ENCODE data around the gene ASPN. TPM values are rescaled to one million over a fixed set of nuclear protein-coding genes. Genes with fewer than 3 reads are reported as not detected.

The ASPN gene
- total and polyA plus RNA-seq, 2 experiments from 2014 or later: 0.82 TPM; not detected in 1

GRCh38 chr9:92414566-92414965, 67.7 kb downstream of the ASPN start:
- no peaks in the 10 kb centered on the region for H3K9me2 ChIP-seq (ENCODE audit: insufficient read depth)
- Mint-ChIP-seq H3K4me1 (no peaks in the 10 kb centered on the region; the same call in 2 of the 3 replicates), H3K36me3 (ENCODE audit: low read depth) (no peaks in the 10 kb centered on the region), H3K4me3 (no peak overlapping the region), H3K9me3 (no peaks in the 10 kb centered on the region), H3K27me3 (ENCODE audit: insufficient read depth, low read depth, poor library complexity) (no peaks in the 10 kb centered on the region), H3K27ac (no peak overlapping the region)
- H3K4me1 ChIP-seq (ENCODE audit: insufficient read depth): no peaks in the 10 kb centered on the region
- TF ChIP-seq ZNF114 (CRISPR knock-in tag; IDR thresholded peaks at IDR 0.05) (no peak), REST (IDR thresholded peaks at IDR 0.05; ENCODE audit: unreplicated experiment) (no peak), ZNF331 (CRISPR knock-in tag; IDR thresholded peaks at IDR 0.05; ENCODE audit: low read depth) (no peak), POLR2AphosphoS5 (IDR thresholded peaks at IDR 0.05; ENCODE audit: low read depth) (no peak), CTCF (conservative IDR thresholded peaks at IDR 0.05; ENCODE audit: low read depth in 2 of 2) (no peak), STAT1 (IDR thresholded peaks at IDR 0.05; ENCODE audit: unreplicated experiment) (no peak), EZH2phosphoT487 (IDR thresholded peaks at IDR 0.05; ENCODE audit: unreplicated experiment) (no peak), JUNB (IDR thresholded peaks at IDR 0.05; ENCODE audit: unreplicated experiment) (no peak), EZH2 (IDR thresholded peaks at IDR 0.05; ENCODE audit: low read depth, unreplicated experiment) (no peak), CREB1 (CRISPR knock-in tag; IDR thresholded peaks at IDR 0.05; ENCODE audit: low read depth) (no peak), NANOG (IDR thresholded peaks at IDR 0.05; ENCODE audit: borderline replicate concordance) (no peak)
- TF ChIP-seq, protein P1, sequence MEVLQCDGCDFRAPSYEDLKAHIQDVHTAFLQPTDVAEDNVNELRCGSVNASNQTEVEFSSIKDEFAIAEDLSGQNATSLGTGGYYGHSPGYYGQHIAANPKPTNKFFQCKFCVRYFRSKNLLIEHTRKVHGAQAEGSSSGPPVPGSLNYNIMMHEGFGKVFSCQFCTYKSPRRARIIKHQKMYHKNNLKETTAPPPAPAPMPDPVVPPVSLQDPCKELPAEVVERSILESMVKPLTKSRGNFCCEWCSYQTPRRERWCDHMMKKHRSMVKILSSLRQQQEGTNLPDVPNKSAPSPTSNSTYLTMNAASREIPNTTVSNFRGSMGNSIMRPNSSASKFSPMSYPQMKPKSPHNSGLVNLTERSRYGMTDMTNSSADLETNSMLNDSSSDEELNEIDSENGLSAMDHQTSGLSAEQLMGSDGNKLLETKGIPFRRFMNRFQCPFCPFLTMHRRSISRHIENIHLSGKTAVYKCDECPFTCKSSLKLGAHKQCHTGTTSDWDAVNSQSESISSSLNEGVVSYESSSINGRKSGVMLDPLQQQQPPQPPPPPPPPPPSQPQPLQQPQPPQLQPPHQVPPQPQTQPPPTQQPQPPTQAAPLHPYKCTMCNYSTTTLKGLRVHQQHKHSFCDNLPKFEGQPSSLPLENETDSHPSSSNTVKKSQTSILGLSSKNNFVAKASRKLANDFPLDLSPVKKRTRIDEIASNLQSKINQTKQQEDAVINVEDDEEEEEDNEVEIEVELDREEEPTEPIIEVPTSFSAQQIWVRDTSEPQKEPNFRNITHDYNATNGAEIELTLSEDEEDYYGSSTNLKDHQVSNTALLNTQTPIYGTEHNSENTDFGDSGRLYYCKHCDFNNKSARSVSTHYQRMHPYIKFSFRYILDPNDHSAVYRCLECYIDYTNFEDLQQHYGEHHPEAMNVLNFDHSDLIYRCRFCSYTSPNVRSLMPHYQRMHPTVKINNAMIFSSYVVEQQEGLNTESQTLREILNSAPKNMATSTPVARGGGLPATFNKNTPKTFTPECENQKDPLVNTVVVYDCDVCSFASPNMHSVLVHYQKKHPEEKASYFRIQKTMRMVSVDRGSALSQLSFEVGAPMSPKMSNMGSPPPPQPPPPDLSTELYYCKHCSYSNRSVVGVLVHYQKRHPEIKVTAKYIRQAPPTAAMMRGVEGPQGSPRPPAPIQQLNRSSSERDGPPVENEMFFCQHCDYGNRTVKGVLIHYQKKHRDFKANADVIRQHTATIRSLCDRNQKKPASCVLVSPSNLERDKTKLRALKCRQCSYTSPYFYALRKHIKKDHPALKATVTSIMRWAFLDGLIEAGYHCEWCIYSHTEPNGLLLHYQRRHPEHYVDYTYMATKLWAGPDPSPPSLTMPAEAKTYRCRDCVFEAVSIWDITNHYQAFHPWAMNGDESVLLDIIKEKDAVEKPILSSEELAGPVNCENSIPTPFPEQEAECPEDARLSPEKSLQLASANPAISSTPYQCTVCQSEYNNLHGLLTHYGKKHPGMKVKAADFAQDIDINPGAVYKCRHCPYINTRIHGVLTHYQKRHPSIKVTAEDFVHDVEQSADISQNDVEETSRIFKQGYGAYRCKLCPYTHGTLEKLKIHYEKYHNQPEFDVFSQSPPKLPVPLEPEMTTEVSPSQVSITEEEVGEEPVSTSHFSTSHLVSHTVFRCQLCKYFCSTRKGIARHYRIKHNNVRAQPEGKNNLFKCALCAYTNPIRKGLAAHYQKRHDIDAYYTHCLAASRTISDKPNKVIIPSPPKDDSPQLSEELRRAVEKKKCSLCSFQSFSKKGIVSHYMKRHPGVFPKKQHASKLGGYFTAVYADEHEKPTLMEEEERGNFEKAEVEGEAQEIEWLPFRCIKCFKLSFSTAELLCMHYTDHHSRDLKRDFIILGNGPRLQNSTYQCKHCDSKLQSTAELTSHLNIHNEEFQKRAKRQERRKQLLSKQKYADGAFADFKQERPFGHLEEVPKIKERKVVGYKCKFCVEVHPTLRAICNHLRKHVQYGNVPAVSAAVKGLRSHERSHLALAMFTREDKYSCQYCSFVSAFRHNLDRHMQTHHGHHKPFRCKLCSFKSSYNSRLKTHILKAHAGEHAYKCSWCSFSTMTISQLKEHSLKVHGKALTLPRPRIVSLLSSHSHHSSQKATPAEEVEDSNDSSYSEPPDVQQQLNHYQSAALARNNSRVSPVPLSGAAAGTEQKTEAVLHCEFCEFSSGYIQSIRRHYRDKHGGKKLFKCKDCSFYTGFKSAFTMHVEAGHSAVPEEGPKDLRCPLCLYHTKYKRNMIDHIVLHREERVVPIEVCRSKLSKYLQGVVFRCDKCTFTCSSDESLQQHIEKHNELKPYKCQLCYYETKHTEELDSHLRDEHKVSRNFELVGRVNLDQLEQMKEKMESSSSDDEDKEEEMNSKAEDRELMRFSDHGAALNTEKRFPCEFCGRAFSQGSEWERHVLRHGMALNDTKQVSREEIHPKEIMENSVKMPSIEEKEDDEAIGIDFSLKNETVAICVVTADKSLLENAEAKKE (CRISPR knock-in tag; IDR thresholded peaks at IDR 0.05): no peak
- TF ChIP-seq, protein P2, sequence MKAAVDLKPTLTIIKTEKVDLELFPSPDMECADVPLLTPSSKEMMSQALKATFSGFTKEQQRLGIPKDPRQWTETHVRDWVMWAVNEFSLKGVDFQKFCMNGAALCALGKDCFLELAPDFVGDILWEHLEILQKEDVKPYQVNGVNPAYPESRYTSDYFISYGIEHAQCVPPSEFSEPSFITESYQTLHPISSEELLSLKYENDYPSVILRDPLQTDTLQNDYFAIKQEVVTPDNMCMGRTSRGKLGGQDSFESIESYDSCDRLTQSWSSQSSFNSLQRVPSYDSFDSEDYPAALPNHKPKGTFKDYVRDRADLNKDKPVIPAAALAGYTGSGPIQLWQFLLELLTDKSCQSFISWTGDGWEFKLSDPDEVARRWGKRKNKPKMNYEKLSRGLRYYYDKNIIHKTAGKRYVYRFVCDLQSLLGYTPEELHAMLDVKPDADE (IDR thresholded peaks at IDR 0.05): no peak
- H3K36me3 ChIP-seq (ENCODE audit: insufficient read depth): no peaks in the 10 kb centered on the region
- no peak overlapping the region for H3K4me3 ChIP-seq
- H3K27ac ChIP-seq (ENCODE audit: low read depth): no peak overlapping the region
- ATAC-seq: no peak
- no peak overlapping the region for H2AFZ ChIP-seq
- no peaks in the 10 kb centered on the region for H3K79me2 ChIP-seq (replicated peaks; ENCODE audit: insufficient read depth)
- no peaks in the 10 kb centered on the region for H4K20me1 ChIP-seq (replicated peaks; ENCODE audit: insufficient read depth)
- no peak for DNase-seq (ENCODE audit: low spot score)
- H3K4me2 ChIP-seq: no peak overlapping the region
- H3F3A ChIP-seq (replicated peaks; ENCODE audit: low read depth): no peaks in the 10 kb centered on the region
- H3K27me3 ChIP-seq (ENCODE audit: insufficient read depth): no peaks in the 10 kb centered on the region

Measured in GM23338 (cell line).